Stomach (tissue), 9 donors: ENCODE results near the gene GRIA4. TPM values are rescaled to one million over a fixed set of nuclear protein-coding genes. Genes with fewer than 3 reads are reported as not detected.

Experiments
- DNase-seq, 2 donors: peaks; one replicate each; pipeline versions ENCODE4 v3.0.0 to v3.0.0-alpha.2; 2013 to 2019
- H3K27ac ChIP-seq, 5 donors: fragments of 200-600 bp in 4 of 5; sonication (generic) in 4 of 5; one replicate each; pipeline ENCODE4 v1.5.1; 2013 to 2019; ENCODE audit warnings: mild to moderate bottlenecking in 1 of 5, moderate library complexity in 1 of 5
- H3K27me3 ChIP-seq, 3 donors: fragments of 200-600 bp; sonication (generic); one replicate each; pipeline ENCODE4 v1.5.1; 2017 to 2019; ENCODE audit warnings: mixed run types in 1 of 3
- H3K36me3 ChIP-seq, 4 donors: fragments of 200-600 bp; sonication (generic); 1 replicate in 3 of 4; 2 replicates in 1 of 4; pipeline ENCODE4 v1.5.1; 2016 to 2019
- H3K4me1 ChIP-seq, 4 donors: fragments of 200-600 bp; sonication (generic); one replicate each; pipeline ENCODE4 v1.5.1; 2016 to 2019
- H3K4me3 ChIP-seq, 4 donors: fragments of 200-600 bp; sonication (generic) in 3 of 4; one replicate each; pipeline ENCODE4 v1.5.1; 2016 to 2019; ENCODE audit warnings: mild to moderate bottlenecking in 1 of 4
- H3K9me3 ChIP-seq, 4 donors: fragments of 200-600 bp; sonication (generic); one replicate each; pipeline ENCODE4 v1.5.1; 2016 to 2019
- CTCF ChIP-seq, 7 experiments: fragments of 450-650 bp in 4 of 7; fragments of 200-600 bp in 3 of 7; sonication (generic) in 3 of 7; IDR thresholded peaks; one replicate each; pipeline ENCODE4 v1.5.1; 2016 to 2019; ENCODE audit warnings: antibody characterized with exemption in 7 of 7, control low read depth in 2 of 7, mild to moderate bottlenecking in 1 of 7
- EP300 ChIP-seq: sonication (generic); formaldehyde crosslinking; IDR thresholded peaks from one replicate; pipeline ENCODE4 v1.6.1; 2017; ENCODE audit warnings: antibody characterized with exemption
- POLR2A ChIP-seq, 4 donors: fragments of 450-650 bp; IDR thresholded peaks; one replicate each; pipeline ENCODE4 v1.6.1; 2016; ENCODE audit warnings: antibody characterized with exemption in 4 of 4, control low read depth in 2 of 4, mild to moderate bottlenecking in 1 of 4, moderate library complexity in 1 of 4
- POLR2AphosphoS5 ChIP-seq, 3 donors: sonication (generic); formaldehyde crosslinking; IDR thresholded peaks; one replicate each; pipeline ENCODE4 v1.6.1; 2016; ENCODE audit warnings: antibody characterized with exemption in 3 of 3
- WGBS, 5 donors: extraction: QIAGEN DNeasy Blood & Tissue Kit in 3 of 5; methylation state at CpG; one replicate each; pipeline versions ENCODE4 v1.1.5 to v1.1.7; 2013 to 2018; 5-methylcytosine and 5-hydroxymethylcytosine counted together
- intact Hi-C: fragments of 100-400 bp; cut with DNase I; formaldehyde crosslinking; loops from one replicate; pipeline ENCODE4 v1.15.1; 2023; ENCODE audit warnings: low total_unique reads
- polyA plus RNA-seq, 3 donors: library from polyadenylated mRNA; stranded (reverse); fragments of 200-250 nt; gene quantifications; one replicate each; pipeline ENCODE4 v1.2.3, GENCODE V29; 2013
- total RNA-seq, 5 donors: library from RNA; depleted of rRNA; stranded (reverse); fragments of >200 nt; gene quantifications; one replicate each; pipeline versions ENCODE4 v1.1.0 to v1.2.3, GENCODE V29; 2014 to 2016
- donor health status: healthy with polysubstance abuse.
- donor health status: Bipolar disorder and iron deficiency.
- donor health status: healthy.

GRIA4 gene
- total and polyA plus RNA-seq, 8 donors: under 0.01 to 5.9 (median 2.0) TPM; not detected in 1

GRCh38 chr11:105906517-105906916 lies 296.6 kb downstream of the GRIA4 start:
- Histone ChIP-seq H3K27me3 (no peaks in the 10 kb centered on the region), H3K36me3 (no peaks in the 10 kb centered on the region), H3K9me3 (no peaks in the 10 kb centered on the region), H3K4me1 (no peaks in the 10 kb centered on the region), H3K4me3 (no peak overlapping the region), H3K27ac (no peak overlapping the region)
- no peak for DNase-seq
- WGBS, 5 donors: 71 to 83% (median 77%) methylated on average over 5 of the region's 5 CpGs
- intact Hi-C loops: no loop called here
- TF ChIP-seq CTCF (IDR thresholded peaks at IDR 0.05): no peak
- TF ChIP-seq POLR2AphosphoS5 (IDR thresholded peaks at IDR 0.05): no peak
- no peak for TF ChIP-seq EP300
- TF ChIP-seq POLR2A (IDR thresholded peaks at IDR 0.05): no peak

DNA sequence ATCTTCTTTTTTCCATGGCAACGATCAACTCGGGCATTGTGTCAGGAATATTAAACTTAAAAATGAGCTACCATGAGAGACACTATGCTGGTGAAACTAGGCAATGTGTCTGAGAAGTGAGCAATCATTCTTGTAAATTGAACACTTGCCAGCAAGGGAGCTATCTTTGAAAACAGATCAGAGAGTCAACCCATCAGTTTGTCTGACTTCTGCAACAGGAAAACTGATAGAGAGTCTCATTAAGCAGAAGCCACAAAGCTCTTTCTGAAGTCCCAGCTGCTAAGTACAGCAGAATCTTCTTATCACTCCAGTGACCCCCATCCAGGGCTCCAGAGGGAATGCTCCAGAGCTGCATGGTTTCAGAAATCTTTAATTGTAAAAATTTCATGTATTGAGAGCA lies 297.4 kb downstream of the GRIA4 start:
- no peaks in the 10 kb centered on the region for H3K9me3 ChIP-seq
- no peak overlapping the region for H3K4me3 ChIP-seq
- H3K27me3 ChIP-seq: no peaks in the 10 kb centered on the region
- DNase-seq: no peak
- intact Hi-C loops: no loop called here
- no peaks in the 10 kb centered on the region for H3K36me3 ChIP-seq
- 82 to 87% (median 84%) methylated on average over 2 of the region's 2 CpGs for WGBS, 5 donors
- no peak for TF ChIP-seq CTCF (IDR thresholded peaks at IDR 0.05)
- TF ChIP-seq POLR2AphosphoS5 (IDR thresholded peaks at IDR 0.05): no peak
- TF ChIP-seq EP300: no peak
- TF ChIP-seq POLR2A (IDR thresholded peaks at IDR 0.05): no peak
- H3K27ac ChIP-seq: no peak overlapping the region
- no peaks in the 10 kb centered on the region for H3K4me1 ChIP-seq

- intact Hi-C loops: no loop called here
- H3K4me3 ChIP-seq: no peak overlapping the region
- H3K9me3 ChIP-seq: no peaks in the 10 kb centered on the region
- no peaks in the 10 kb centered on the region for H3K4me1 ChIP-seq
- 70 to 86% (median 81%) methylated on average over 5 of the region's 5 CpGs for WGBS, 5 donors
- H3K27ac ChIP-seq: no peak overlapping the region
- DNase-seq: no peak
- no peaks in the 10 kb centered on the region for H3K27me3 ChIP-seq
- TF ChIP-seq EP300 (no peak), CTCF (IDR thresholded peaks at IDR 0.05) (no peak), POLR2A (IDR thresholded peaks at IDR 0.05) (no peak), POLR2AphosphoS5 (IDR thresholded peaks at IDR 0.05) (no peak)
- H3K36me3 ChIP-seq: no peaks in the 10 kb centered on the region
Observed at GRCh38 chr11:105910095-105910715, 300.3 kb downstream of the GRIA4 start.

DNA sequence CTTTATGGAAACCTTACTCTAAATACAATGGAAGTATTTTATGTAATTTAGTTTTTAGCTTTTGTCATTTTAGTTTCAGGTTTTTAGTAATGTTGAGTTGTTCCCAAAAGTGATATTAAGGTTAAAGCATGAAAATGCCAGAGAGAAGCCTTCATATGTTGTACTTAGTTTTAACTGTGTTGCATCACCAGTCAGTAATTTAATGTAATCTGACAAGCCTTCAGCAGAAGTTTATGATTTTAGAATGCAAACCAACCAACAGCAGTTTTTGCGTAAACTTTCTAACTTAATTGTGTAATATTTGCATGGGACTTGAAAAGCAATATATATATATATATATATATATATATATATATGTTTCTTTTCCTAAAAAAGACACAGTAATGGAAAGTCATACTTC lies 301.6 kb downstream of the GRIA4 start:
- WGBS, 5 donors: 83 to 100% (median 96%) methylated on average over 1 of the region's 1 CpG
- no peak for DNase-seq
- Histone ChIP-seq H3K27me3 (no peaks in the 10 kb centered on the region), H3K4me1 (no peaks in the 10 kb centered on the region), H3K4me3 (no peak overlapping the region), H3K27ac (no peak overlapping the region), H3K9me3 (no peaks in the 10 kb centered on the region), H3K36me3 (no peaks in the 10 kb centered on the region)
- intact Hi-C loops: no loop called here
- no peak for TF ChIP-seq EP300
- TF ChIP-seq CTCF (IDR thresholded peaks at IDR 0.05): no peak
- no peak for TF ChIP-seq POLR2A (IDR thresholded peaks at IDR 0.05)
- no peak for TF ChIP-seq POLR2AphosphoS5 (IDR thresholded peaks at IDR 0.05)
